RWPE1 (cell line): ENCODE data around the gene PLEKHM3.
"Not testable (repeated sequence)": the region's sequence is repeated elsewhere in the genome, so short reads cannot be mapped to it uniquely, and the experiment has no call there.

Experiments used
- CTCF ChIA-PET: fragments of 350-600 bp; sonication (Branson Sonifier 250); formaldehyde crosslinking; extraction: SDS; loops from one replicate; lab custom pipeline; 2021; lab: Yijun Ruan, JAX
- POLR2A ChIA-PET: fragments of 400-600 bp; formaldehyde crosslinking; extraction: SDS; loops from one replicate; lab custom pipeline; 2020; ENCODE audit warnings: antibody characterized with exemption; ENCODE audit not compliant: low non-redundant PET; lab: Yijun Ruan, JAX
- DNase-seq: peaks from one replicate; pipeline ENCODE4 v3.0.0; 2012; ENCODE audit warnings: low spot score
- H3K27ac ChIP-seq: fragments of 450-650 bp; 2 replicates; pipeline ENCODE4 v1.5.1; 2017
- TF ChIP-seq, protein P1 (sequence below): fragments of 450-650 bp; conservative IDR thresholded peaks from 2 replicates; pipeline ENCODE4 v1.5.1; 2017; ENCODE audit warnings: low read depth, mild to moderate bottlenecking

The PLEKHM3 gene

GRCh38 chr2:208031608-208032019, 6.3 kb upstream of the PLEKHM3 start:
- ChIA-PET CTCF (interaction anchor here (0.6 kb wide), 1 partner anchor 10 kb away, joined by 4 read pairs; no protein-coding TSS in a partner anchor), POLR2A (no interaction called here)
- TF ChIP-seq, protein P1, sequence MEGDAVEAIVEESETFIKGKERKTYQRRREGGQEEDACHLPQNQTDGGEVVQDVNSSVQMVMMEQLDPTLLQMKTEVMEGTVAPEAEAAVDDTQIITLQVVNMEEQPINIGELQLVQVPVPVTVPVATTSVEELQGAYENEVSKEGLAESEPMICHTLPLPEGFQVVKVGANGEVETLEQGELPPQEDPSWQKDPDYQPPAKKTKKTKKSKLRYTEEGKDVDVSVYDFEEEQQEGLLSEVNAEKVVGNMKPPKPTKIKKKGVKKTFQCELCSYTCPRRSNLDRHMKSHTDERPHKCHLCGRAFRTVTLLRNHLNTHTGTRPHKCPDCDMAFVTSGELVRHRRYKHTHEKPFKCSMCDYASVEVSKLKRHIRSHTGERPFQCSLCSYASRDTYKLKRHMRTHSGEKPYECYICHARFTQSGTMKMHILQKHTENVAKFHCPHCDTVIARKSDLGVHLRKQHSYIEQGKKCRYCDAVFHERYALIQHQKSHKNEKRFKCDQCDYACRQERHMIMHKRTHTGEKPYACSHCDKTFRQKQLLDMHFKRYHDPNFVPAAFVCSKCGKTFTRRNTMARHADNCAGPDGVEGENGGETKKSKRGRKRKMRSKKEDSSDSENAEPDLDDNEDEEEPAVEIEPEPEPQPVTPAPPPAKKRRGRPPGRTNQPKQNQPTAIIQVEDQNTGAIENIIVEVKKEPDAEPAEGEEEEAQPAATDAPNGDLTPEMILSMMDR: no peak
- no peak overlapping the region for H3K27ac ChIP-seq
- DNase-seq: no peak

- ChIA-PET POLR2A (interaction anchor here (1.1 kb wide), 1 partner anchor 19 kb away, joined by 3 read pairs; no protein-coding TSS in a partner anchor), CTCF (interaction anchor here (1.0 kb wide), 1 partner anchor 259 kb away, joined by 4 read pairs; no protein-coding TSS in a partner anchor)
- peak overlapping the region; percentile 69 for H3K27ac ChIP-seq
- TF ChIP-seq, protein P1: no peak
- no peak for DNase-seq
These were observed 472 bp upstream of the PLEKHM3 start for GRCh38 chr2:208025814-208026184.

DNA sequence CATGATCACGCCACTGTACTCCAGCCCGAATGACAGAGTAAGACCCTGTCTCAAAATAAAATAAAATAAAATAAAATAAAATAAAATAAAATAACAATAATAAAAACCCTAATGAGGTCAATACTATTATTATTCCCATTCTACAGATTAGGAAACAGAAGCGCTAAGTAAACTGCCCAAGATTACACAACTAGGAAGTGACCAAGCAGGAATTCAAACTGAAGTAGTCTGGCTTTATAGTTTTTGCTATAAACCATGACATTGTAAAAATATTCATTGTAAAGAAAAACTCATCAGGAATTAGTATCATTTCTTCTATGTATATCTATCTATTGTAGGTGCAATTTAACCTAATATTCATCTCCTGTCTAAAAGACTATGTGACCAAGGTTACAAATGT, 1.2 kb downstream of the PLEKHM3 start:
- no peak for DNase-seq
- ChIA-PET CTCF (interaction anchor here (1.6 kb wide), 1 partner anchor 10 kb away, joined by 7 read pairs; no protein-coding TSS in a partner anchor), POLR2A (no interaction called here)
- TF ChIP-seq, protein P1: no peak
- no peak overlapping the region for H3K27ac ChIP-seq

- DNase-seq: no peak
- TF ChIP-seq, protein P1: no peak
- CTCF ChIA-PET: interaction anchor here (0.8 to 1.3 kb wide), 2 partner anchors 47 to 306 kb away, joined by 3 to 4 read pairs; no protein-coding TSS in a partner anchor
- POLR2A ChIA-PET: no interaction called here
- H3K27ac ChIP-seq: no peak overlapping the region
These were observed 5.1 kb downstream of the PLEKHM3 start for GRCh38 chr2:208020253-208020652.

DNA sequence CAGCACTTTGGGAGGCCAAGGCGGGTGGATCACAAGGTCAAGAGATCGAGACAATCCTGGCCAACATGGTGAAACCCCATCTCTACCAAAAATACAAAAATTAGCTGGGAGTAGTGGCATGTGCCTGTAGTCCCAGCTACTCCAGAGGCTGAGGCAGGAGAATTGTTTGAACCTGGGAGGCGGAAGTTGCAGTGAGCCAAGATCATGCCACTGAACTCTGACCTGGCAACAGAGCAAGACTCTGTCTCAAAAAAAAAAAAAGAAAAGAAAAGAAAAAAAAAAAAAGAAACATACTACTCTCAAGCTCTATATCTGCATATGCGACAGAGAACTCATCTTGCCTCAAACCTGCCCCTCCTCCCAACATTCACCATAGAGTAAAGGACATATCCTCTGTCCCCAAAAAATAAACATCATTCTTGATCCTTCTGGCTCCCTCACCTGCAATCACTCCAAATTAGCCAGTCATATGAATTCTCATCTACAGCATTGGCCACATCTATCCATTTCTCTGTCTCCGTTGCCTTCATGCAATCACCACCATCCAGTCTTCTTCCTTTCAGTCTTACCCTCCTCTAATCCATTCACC, 7.1 kb downstream of the PLEKHM3 start:
- DNase-seq, POLR2A ChIA-PET, H3K27ac ChIP-seq, CTCF ChIA-PET: not testable (repeated sequence)

DNA sequence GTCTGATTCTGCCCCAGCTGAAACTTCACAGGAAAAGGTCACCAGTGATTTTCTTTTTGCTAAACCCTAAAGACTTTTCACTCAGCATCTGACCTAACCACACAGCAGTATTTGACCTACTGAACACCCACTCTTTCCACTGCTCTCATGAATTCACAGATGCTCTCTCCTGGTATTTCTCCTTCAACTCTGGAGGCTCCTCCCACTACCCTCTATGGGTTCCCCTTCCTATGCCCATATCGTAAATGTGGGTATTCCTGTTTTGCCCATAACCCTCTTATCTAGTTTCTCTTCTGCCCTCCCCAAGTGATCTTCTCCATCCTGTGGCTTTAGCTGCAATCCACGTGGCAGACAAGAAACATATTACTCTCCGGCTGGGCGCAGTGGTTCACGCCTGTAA, 7.6 kb downstream of the PLEKHM3 start:
- TF ChIP-seq, protein P1: no peak
- H3K27ac ChIP-seq: no peak overlapping the region
- no peak for DNase-seq
- ChIA-PET POLR2A (no interaction called here), CTCF (interaction anchor here (0.6 kb wide), 1 partner anchor 1029 kb away, joined by 3 read pairs; no protein-coding TSS in a partner anchor)

GRCh38 chr2:208015475-208015874, 9.9 kb downstream of the PLEKHM3 start:
- TF ChIP-seq, protein P1: no peak
- DNase-seq: no peak
- no peak overlapping the region for H3K27ac ChIP-seq
- POLR2A ChIA-PET: no interaction called here
- CTCF ChIA-PET: no interaction called here
